Transverse colon (tissue), 4 donors: Measurements from ENCODE around the gene ALKBH7. TPM values are rescaled to one million over a fixed set of nuclear protein-coding genes. Genes with fewer than 3 reads are reported as not detected.
A peak's percentile ranks its signal among the peaks of the same experiment; 100 is the strongest.

ENCODE experiments used
- DNase-seq: peaks from one replicate; pipeline ENCODE4 v3.0.0-alpha.2; 2019
- H3K27ac ChIP-seq, 4 donors: fragments of 200-600 bp; sonication (generic); 2 replicates each; pipeline ENCODE4 v1.5.1; 2016 to 2018; ENCODE audit warnings: inconsistent platforms in 4 of 4
- H3K27me3 ChIP-seq: fragments of 200-600 bp; sonication (generic); 2 replicates; pipeline ENCODE4 v1.5.1; 2017; ENCODE audit warnings: inconsistent platforms
- H3K36me3 ChIP-seq, 4 donors: fragments of 200-600 bp; sonication (generic); 2 replicates each; pipeline ENCODE4 v1.5.1; 2017 to 2019; ENCODE audit warnings: inconsistent platforms in 4 of 4
- H3K4me1 ChIP-seq, 4 donors: fragments of 200-600 bp; sonication (generic); 2 replicates each; pipeline ENCODE4 v1.5.1; 2017 to 2020; ENCODE audit warnings: inconsistent platforms in 4 of 4
- H3K4me3 ChIP-seq, 4 donors: fragments of 200-600 bp; sonication (generic); 1 replicate in 1 of 4; 2 replicates in 3 of 4; pipeline versions ENCODE4 v1.5.1 to v1.6.1; 2017 to 2019; ENCODE audit warnings: inconsistent platforms in 4 of 4
- H3K9me3 ChIP-seq, 2 donors: fragments of 200-600 bp; sonication (generic); 2 replicates each; pipeline ENCODE4 v1.5.1; 2017 to 2019; ENCODE audit warnings: inconsistent platforms in 2 of 2
- CTCF ChIP-seq, 5 experiments: fragments of 200-600 bp in 3 of 5; fragments of 450-650 bp in 2 of 5; sonication (generic) in 3 of 5; IDR thresholded peaks; 1 replicate in 2 of 5; 2 replicates in 3 of 5; pipeline ENCODE4 v1.5.1; 2016 to 2017; ENCODE audit warnings: antibody characterized with exemption in 5 of 5, inconsistent platforms in 3 of 5, mild to moderate bottlenecking in 2 of 5, moderate library complexity in 1 of 5
- EP300 ChIP-seq: sonication (generic); formaldehyde crosslinking; IDR thresholded peaks from one replicate; pipeline ENCODE4 v1.6.1; 2017; ENCODE audit warnings: antibody characterized with exemption, low read depth
- POLR2A ChIP-seq: fragments of 450-650 bp; IDR thresholded peaks from one replicate; pipeline ENCODE4 v1.6.1; 2016; ENCODE audit warnings: antibody characterized with exemption, mild to moderate bottlenecking, moderate library complexity
- POLR2AphosphoS5 ChIP-seq, 3 donors: sonication (generic); formaldehyde crosslinking; IDR thresholded peaks; one replicate each; pipeline ENCODE4 v1.6.1; 2016; ENCODE audit warnings: antibody characterized with exemption in 3 of 3
- WGBS, 2 donors: methylation state at CpG; one replicate each; pipeline ENCODE4 v1.1.5; 2018; ENCODE audit warnings: low coverage in 1 of 2; 5-methylcytosine and 5-hydroxymethylcytosine counted together
- in situ Hi-C, 4 donors: fragments of 200-750 bp; cut with MboI; loops; one replicate each; pipeline versions ENCODE4 v1.15.0 to v1.15.1; 2017; ENCODE audit warnings: low sequenced_read_pairs in 3 of 4, low pct_ligation_motif_present in 1 of 4, low pct_unique_long_range_greater_than_20kb in 1 of 4
- intact Hi-C: fragments of 100-400 bp; cut with DNase I; formaldehyde crosslinking; loops from one replicate; pipeline ENCODE4 v1.15.1; 2023; ENCODE audit warnings: low total_unique reads
- total RNA-seq, 4 donors: library from RNA; depleted of rRNA; stranded (reverse); fragments of >200 nt; gene quantifications; one replicate each; pipeline ENCODE4 v1.1.0, GENCODE V29; 2016

ALKBH7 gene
- total RNA-seq, 4 donors from 2014 or later, result 135 to 188 (median 158) TPM

GRCh38 chr19:6374161-6374709 is 1.6 kb downstream of the ALKBH7 start:
- no peak overlapping the region for H3K4me3 ChIP-seq
- WGBS, 2 donors, result 81% methylated on average over 21 of the region's 29 CpGs; no CpG with 5 or more reads in 1 of the 2 donors
- H3K27ac ChIP-seq, result peak overlapping the region; percentile 92 to 100 (median 98)

GRCh38 chr19:6374711-6375410 is 2.3 kb downstream of the ALKBH7 start:
- in situ Hi-C loops, result no loop called here
- TF ChIP-seq POLR2A, result no peak
- TF ChIP-seq EP300, result no peak
- TF ChIP-seq POLR2AphosphoS5 (IDR thresholded peaks at IDR 0.05), result no peak
- no peak for TF ChIP-seq CTCF (IDR thresholded peaks at IDR 0.05)
- H3K27me3 ChIP-seq, result no peaks in the 10 kb centered on the region
- no peak overlapping the region for H3K27ac ChIP-seq
- H3K36me3 ChIP-seq, result peaks cover 0 to 4% (median 2%) of the 10 kb centered on the region in 4 donors
- intact Hi-C loops, result loop anchor here (2.0 kb wide), 1 partner anchor 48 kb away; no protein-coding TSS in a partner anchor
- H3K4me1 ChIP-seq, result peaks cover 5 to 15% (median 9%) of the 10 kb centered on the region in 4 donors
- 91% methylated on average over 29 of the region's 29 CpGs; no CpG with 5 or more reads in 1 of the 2 donors for WGBS, 2 donors
- no peak overlapping the region for H3K4me3 ChIP-seq
- H3K9me3 ChIP-seq, result no peaks in the 10 kb centered on the region
- no peak for DNase-seq

More at GRCh38 chr19:6374161-6374709, 1.6 kb downstream of the ALKBH7 start:
- no peak for TF ChIP-seq EP300
- no peak for TF ChIP-seq CTCF (IDR thresholded peaks at IDR 0.05)
- TF ChIP-seq POLR2A, result no peak
- no peak for TF ChIP-seq POLR2AphosphoS5 (IDR thresholded peaks at IDR 0.05)
- intact Hi-C loops, result loop anchor here (2.0 kb wide), 1 partner anchor 49 kb away; no protein-coding TSS in a partner anchor
- no peak for DNase-seq
- Histone ChIP-seq H3K27me3 (no peaks in the 10 kb centered on the region), H3K4me1 (peaks cover 5 to 15% (median 9%) of the 10 kb centered on the region in 4 donors), H3K9me3 (no peaks in the 10 kb centered on the region), H3K36me3 (no peaks in the 10 kb centered on the region)
- in situ Hi-C loops, result no loop called here

- H3K4me3 ChIP-seq, result no peak within 1 kb of the TSS
- DNase-seq, result no peak
- TF ChIP-seq POLR2AphosphoS5 (IDR thresholded peaks at IDR 0.05) (no peak), EP300 (no peak), CTCF (IDR thresholded peaks at IDR 0.05) (no peak), POLR2A (no peak)
- H3K4me1 ChIP-seq, result peaks cover 5 to 15% (median 9%) of the 10 kb centered on the region in 4 donors
- in situ Hi-C loops (no loop called here), intact Hi-C loops (loop anchor here (2.0 kb wide), 1 partner anchor 47 kb away; no protein-coding TSS in a partner anchor)
- 89% methylated on average over 22 of the region's 25 CpGs; no CpG with 5 or more reads in 1 of the 2 donors for WGBS, 2 donors
- H3K9me3 ChIP-seq, result no peaks in the 10 kb centered on the region
- H3K27me3 ChIP-seq, result no peaks in the 10 kb centered on the region
- H3K27ac ChIP-seq, result no peak within 1 kb of the TSS
- peaks cover 0 to 11% (median 5%) of the 10 kb centered on the region in 4 donors for H3K36me3 ChIP-seq
Measured at GRCh38 chr19:6375411-6376010, 2.9 kb downstream of the ALKBH7 start, which contains the start of gene PSPN. PSPN (minus strand) TSS chr19:6375933; CDS start chr19:6375849, 84 bp downstream.

GRCh38 chr19:6376512-6377190 is 4.1 kb downstream of the ALKBH7 start:
- intact Hi-C loops, result no loop called here
- in situ Hi-C loops, result no loop called here
- Histone ChIP-seq H3K4me1 (peaks cover 5 to 13% (median 9%) of the 10 kb centered on the region in 4 donors), H3K9me3 (no peaks in the 10 kb centered on the region), H3K27ac (no peak overlapping the region), H3K36me3 (peaks cover 0 to 22% (median 11%) of the 10 kb centered on the region in 4 donors), H3K4me3 (no peak overlapping the region), H3K27me3 (no peaks in the 10 kb centered on the region)
- 74 to 87% methylated on average over 4 to 17 of the region's 19 CpGs for WGBS, 2 donors
- DNase-seq, result no peak
- TF ChIP-seq POLR2AphosphoS5 (IDR thresholded peaks at IDR 0.05), result no peak
- TF ChIP-seq POLR2A, result no peak
- TF ChIP-seq EP300, result no peak
- no peak for TF ChIP-seq CTCF (IDR thresholded peaks at IDR 0.05)
